T-helper 2 cell (primary cell): ENCODE measurements around the gene FGF18.
"Not testable (repeated sequence)": the region's sequence is repeated elsewhere in the genome, so short reads cannot be mapped to it uniquely, and the experiment has no call there.

Experiments
- DNase-seq, 5 experiments: peaks; one replicate each; pipeline versions ENCODE4 v3.0.0 to v3.0.0-alpha.2; 2012 to 2022
- total RNA-seq, 2 donors: gene quantifications; one replicate each; lab custom pipeline; 2026; lab: John Stamatoyannopoulos, UW

Gene FGF18
- 1.5 to 7.5 reads per million in 2 donors for total RNA-seq

GRCh38 chr5:171418982-171419687, at the start of gene FGF18:
Gene FGF18 (plus strand): TSS chr5:171419647. CDS start chr5:171420200, 553 bp downstream.
- DNase-seq, result peak in 3 of 5 experiments; percentile 27 to 41 (median 39)

GRCh38 chr5:171369898-171370297, 49.5 kb upstream of the FGF18 start:
- DNase-seq, result no peak

GRCh38 chr5:171370881-171371280, 48.6 kb upstream of the FGF18 start:
- DNase-seq, result not testable (repeated sequence)

GRCh38 chr5:171371326-171371725, 48.1 kb upstream of the FGF18 start:
- DNase-seq, result no peak

GRCh38 chr5:171379961-171380360, 39.5 kb upstream of the FGF18 start:
- no peak for DNase-seq

GRCh38 chr5:171384416-171384815, 35.0 kb upstream of the FGF18 start:
- not testable (repeated sequence) for DNase-seq

GRCh38 chr5:171384999-171385398, 34.4 kb upstream of the FGF18 start:
- not testable (repeated sequence) for DNase-seq

- DNase-seq, result no peak
Observed at GRCh38 chr5:171386006-171386671, 33.3 kb upstream of the FGF18 start.

GRCh38 chr5:171386861-171387344, 32.5 kb upstream of the FGF18 start:
- no peak for DNase-seq

- peak; percentile 93 to 99 (median 97) for DNase-seq
Observed at GRCh38 chr5:171387345-171387969, 32.0 kb upstream of the FGF18 start, which contains the start of gene NPM1. Gene NPM1 (plus strand): TSS chr5:171387849. CDS start chr5:171387949, 100 bp downstream.

- DNase-seq, result peak; percentile 63 to 90 (median 76)
Observed at GRCh38 chr5:171387970-171388815, 31.3 kb upstream of the FGF18 start.

GRCh38 chr5:171388816-171389168, 30.7 kb upstream of the FGF18 start:
- peak in 2 of 5 experiments; percentile 24 to 75 for DNase-seq

- DNase-seq, result peak in 2 of 5 experiments; percentile 29 to 78
Observed at GRCh38 chr5:171390883-171391677, 28.4 kb upstream of the FGF18 start.

GRCh38 chr5:171391996-171392577, 27.4 kb upstream of the FGF18 start:
- DNase-seq, result no peak

GRCh38 chr5:171392585-171393159, 26.8 kb upstream of the FGF18 start:
- DNase-seq, result no peak

GRCh38 chr5:171395042-171395441, 24.4 kb upstream of the FGF18 start:
- no peak for DNase-seq

- not testable (repeated sequence) for DNase-seq
Observed at GRCh38 chr5:171396583-171396982, 22.9 kb upstream of the FGF18 start.

GRCh38 chr5:171397190-171397589, 22.3 kb upstream of the FGF18 start:
- no peak for DNase-seq

- no peak for DNase-seq
Observed at GRCh38 chr5:171397599-171397998, 21.8 kb upstream of the FGF18 start.

GRCh38 chr5:171398660-171399059, 20.8 kb upstream of the FGF18 start:
- DNase-seq, result not testable (repeated sequence)

GRCh38 chr5:171400169-171400568, 19.3 kb upstream of the FGF18 start:
- no peak for DNase-seq
